Stimulated activated CD8-positive, alpha-beta memory T cell treated with anti-CD3 and anti-CD28 coated beads, Interleukin-15, amount 100 ng/mL, for 1 hour (primary cell): ENCODE results near the gene QRFP.

Source experiments
- DNase-seq: peaks from one replicate; pipeline ENCODE4 v3.0.0-alpha.2; 2020; ENCODE audit warnings: low read depth

Gene QRFP

GRCh38 chr9:130904070-130905044 is 7.7 kb upstream of the QRFP start:
- DNase-seq = no peak

- DNase-seq = no peak
Measured at GRCh38 chr9:130903194-130904069, 6.8 kb upstream of the QRFP start.

GRCh38 chr9:130902204-130903185 is 5.9 kb upstream of the QRFP start:
- DNase-seq = no peak

- no peak for DNase-seq
Measured at GRCh38 chr9:130901498-130902203, 5.0 kb upstream of the QRFP start.

- DNase-seq = no peak
Measured at GRCh38 chr9:130900701-130901497, 4.3 kb upstream of the QRFP start.

GRCh38 chr9:130899051-130899748 is 2.6 kb upstream of the QRFP start:
- no peak for DNase-seq

GRCh38 chr9:130898552-130898852 is 1.9 kb upstream of the QRFP start:
- no peak for DNase-seq

- DNase-seq = no peak
Measured at GRCh38 chr9:130897848-130898551, 1.4 kb upstream of the QRFP start.

GRCh38 chr9:130897105-130897751 is 616 bp upstream of the QRFP start:
- DNase-seq = no peak

- no peak for DNase-seq
Measured at GRCh38 chr9:130895481-130896232, 955 bp downstream of the QRFP start.

GRCh38 chr9:130895038-130895437 is 1.6 kb downstream of the QRFP start:
- DNase-seq = no peak

- DNase-seq = no peak
Measured at GRCh38 chr9:130894546-130894945, 2.1 kb downstream of the QRFP start.

GRCh38 chr9:130893341-130894101 is 3.1 kb downstream of the QRFP start:
- DNase-seq = no peak

- DNase-seq = no peak
Measured at GRCh38 chr9:130892477-130893304, 3.9 kb downstream of the QRFP start.

GRCh38 chr9:130891688-130892476 is 4.7 kb downstream of the QRFP start:
- no peak for DNase-seq
